Endothelial cell of umbilical vein (primary cell): ENCODE data around the gene BICRA.

Experiments
- FOS ChIP-seq: IDR thresholded peaks from 2 replicates; pipeline ENCODE4 v1.6.1; 2011; ENCODE audit warnings: mild to moderate bottlenecking, low read length, moderate library complexity, borderline replicate concordance; ENCODE audit not compliant: insufficient read depth
- MYC ChIP-seq: IDR thresholded peaks from one replicate; pipeline ENCODE4 v1.6.1; 2011; ENCODE audit warnings: mild to moderate bottlenecking, low read depth, low read length
- POLR2A ChIP-seq: IDR thresholded peaks from 2 replicates; pipeline ENCODE4 v1.6.1; 2012; ENCODE audit warnings: low read depth, mild to moderate bottlenecking, control low read depth, low read length
- POLR2AphosphoS5 ChIP-seq: IDR thresholded peaks from 2 replicates; pipeline ENCODE4 v1.6.1; 2012; ENCODE audit warnings: low read depth, mild to moderate bottlenecking, control low read depth, low read length, moderate library complexity; ENCODE audit not compliant: insufficient read depth
- TF ChIP-seq, protein P1 (sequence below), 2 donors: IDR thresholded peaks; 1 replicate in 1 of 2; 2 replicates in 1 of 2; pipeline ENCODE4 v1.5.1; 2011; ENCODE audit warnings: low read length in 2 of 2, mild to moderate bottlenecking in 2 of 2, moderate library complexity in 2 of 2, control low read depth in 1 of 2, inconsistent platforms in 1 of 2, low read depth in 1 of 2; ENCODE audit not compliant: insufficient read depth in 1 of 2; ENCODE audit errors: extremely low read depth in 1 of 2

DNA sequence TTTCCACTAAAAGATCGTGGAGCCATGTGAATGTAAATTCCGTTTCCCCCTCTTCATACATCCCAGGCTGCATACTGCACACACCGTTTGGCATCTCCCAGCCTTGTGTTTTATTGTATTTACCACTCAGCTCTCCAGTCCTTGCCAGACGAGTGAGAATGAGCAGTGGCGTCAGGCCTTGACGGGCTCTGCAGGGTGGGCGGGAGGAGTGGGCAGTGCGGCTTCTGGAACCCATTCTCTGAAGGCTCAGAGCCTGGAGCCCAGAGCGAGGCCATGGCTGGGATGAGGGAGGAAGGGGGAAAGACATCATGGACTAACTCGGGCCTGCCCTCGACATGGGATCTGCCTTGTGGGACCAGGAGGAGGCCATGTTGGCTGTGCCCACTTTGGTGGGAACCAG lies 25.1 kb downstream of the BICRA start:
- TF ChIP-seq, protein P1, sequence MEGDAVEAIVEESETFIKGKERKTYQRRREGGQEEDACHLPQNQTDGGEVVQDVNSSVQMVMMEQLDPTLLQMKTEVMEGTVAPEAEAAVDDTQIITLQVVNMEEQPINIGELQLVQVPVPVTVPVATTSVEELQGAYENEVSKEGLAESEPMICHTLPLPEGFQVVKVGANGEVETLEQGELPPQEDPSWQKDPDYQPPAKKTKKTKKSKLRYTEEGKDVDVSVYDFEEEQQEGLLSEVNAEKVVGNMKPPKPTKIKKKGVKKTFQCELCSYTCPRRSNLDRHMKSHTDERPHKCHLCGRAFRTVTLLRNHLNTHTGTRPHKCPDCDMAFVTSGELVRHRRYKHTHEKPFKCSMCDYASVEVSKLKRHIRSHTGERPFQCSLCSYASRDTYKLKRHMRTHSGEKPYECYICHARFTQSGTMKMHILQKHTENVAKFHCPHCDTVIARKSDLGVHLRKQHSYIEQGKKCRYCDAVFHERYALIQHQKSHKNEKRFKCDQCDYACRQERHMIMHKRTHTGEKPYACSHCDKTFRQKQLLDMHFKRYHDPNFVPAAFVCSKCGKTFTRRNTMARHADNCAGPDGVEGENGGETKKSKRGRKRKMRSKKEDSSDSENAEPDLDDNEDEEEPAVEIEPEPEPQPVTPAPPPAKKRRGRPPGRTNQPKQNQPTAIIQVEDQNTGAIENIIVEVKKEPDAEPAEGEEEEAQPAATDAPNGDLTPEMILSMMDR (IDR thresholded peaks at IDR 0.05; ENCODE audit: extremely low read depth in 1 of 2, insufficient read depth in 1 of 2, low read depth in 1 of 2, low read length in 2 of 2), result no peak
- TF ChIP-seq MYC, result no peak
- TF ChIP-seq POLR2AphosphoS5, result no peak
- no peak for TF ChIP-seq FOS
- no peak for TF ChIP-seq POLR2A
